HG02571 (cell line): ENCODE data around the gene PROK1.
"Not testable (repeated sequence)": the region's sequence is repeated elsewhere in the genome, so short reads cannot be mapped to it uniquely, and the experiment has no call there.

Experiments used
- ATAC-seq: cut with Tn5 transposase; IDR thresholded peaks from one replicate; pipeline ENCODE4 v1.9.1; 2021; ENCODE audit warnings: mild to moderate bottlenecking, moderate library complexity; ENCODE audit not compliant: unreplicated experiment

PROK1 gene

GRCh38 chr1:110433213-110433612 lies 17.7 kb upstream of the PROK1 start:
- no peak for ATAC-seq

GRCh38 chr1:110433803-110434202 lies 17.1 kb upstream of the PROK1 start:
- ATAC-seq, result no peak

GRCh38 chr1:110434946-110435345 lies 16.0 kb upstream of the PROK1 start:
- ATAC-seq, result no peak

GRCh38 chr1:110436635-110437034 lies 14.3 kb upstream of the PROK1 start:
- no peak for ATAC-seq

- not testable (repeated sequence) for ATAC-seq
Observed at GRCh38 chr1:110437645-110438299, 13.2 kb upstream of the PROK1 start.

- ATAC-seq, result no peak
Observed at GRCh38 chr1:110438893-110439292, 12.1 kb upstream of the PROK1 start.

- ATAC-seq, result not testable (repeated sequence)
Observed at GRCh38 chr1:110439873-110440272, 11.1 kb upstream of the PROK1 start.

- ATAC-seq, result no peak
Observed at GRCh38 chr1:110440877-110441276, 10.1 kb upstream of the PROK1 start.

GRCh38 chr1:110441888-110442287 lies 9.1 kb upstream of the PROK1 start:
- ATAC-seq, result no peak

- no peak for ATAC-seq
Observed at GRCh38 chr1:110443451-110443850, 7.5 kb upstream of the PROK1 start.

GRCh38 chr1:110444561-110444960 lies 6.4 kb upstream of the PROK1 start:
- no peak for ATAC-seq

- ATAC-seq, result no peak
Observed at GRCh38 chr1:110449661-110450651, 993 bp upstream of the PROK1 start.

- ATAC-seq, result no peak
Observed at GRCh38 chr1:110452330-110452729, 1.4 kb downstream of the PROK1 start.

- ATAC-seq, result no peak
Observed at GRCh38 chr1:110453829-110454228, 2.9 kb downstream of the PROK1 start.

GRCh38 chr1:110454328-110454727 lies 3.4 kb downstream of the PROK1 start:
- ATAC-seq, result no peak

- ATAC-seq, result no peak
Observed at GRCh38 chr1:110455151-110455550, 4.2 kb downstream of the PROK1 start.

- ATAC-seq, result no peak
Observed at GRCh38 chr1:110457206-110457605, 6.3 kb downstream of the PROK1 start.

- no peak for ATAC-seq
Observed at GRCh38 chr1:110460253-110461220, 9.6 kb downstream of the PROK1 start.

- ATAC-seq, result no peak
Observed at GRCh38 chr1:110462093-110462492, 11.1 kb downstream of the PROK1 start.

- ATAC-seq, result no peak
Observed at GRCh38 chr1:110462964-110463363, 12.0 kb downstream of the PROK1 start.

- no peak for ATAC-seq
Observed at GRCh38 chr1:110463725-110464124, 12.8 kb downstream of the PROK1 start.
